T-helper 2 cell (primary cell): ENCODE results near the gene ABHD1.
"Not testable (repeated sequence)": the region's sequence is repeated elsewhere in the genome, so short reads cannot be mapped to it uniquely, and the experiment has no call there.

Experiments
- DNase-seq, 5 experiments: peaks; one replicate each; pipeline versions ENCODE4 v3.0.0 to v3.0.0-alpha.2; 2012 to 2022

The ABHD1 gene

GRCh38 chr2:27110603-27111352, 12.8 kb upstream of the ABHD1 start:
- DNase-seq, result not testable (repeated sequence)

- DNase-seq, result not testable (repeated sequence)
Observed at GRCh38 chr2:27111392-27112078, 12.1 kb upstream of the ABHD1 start.

DNA sequence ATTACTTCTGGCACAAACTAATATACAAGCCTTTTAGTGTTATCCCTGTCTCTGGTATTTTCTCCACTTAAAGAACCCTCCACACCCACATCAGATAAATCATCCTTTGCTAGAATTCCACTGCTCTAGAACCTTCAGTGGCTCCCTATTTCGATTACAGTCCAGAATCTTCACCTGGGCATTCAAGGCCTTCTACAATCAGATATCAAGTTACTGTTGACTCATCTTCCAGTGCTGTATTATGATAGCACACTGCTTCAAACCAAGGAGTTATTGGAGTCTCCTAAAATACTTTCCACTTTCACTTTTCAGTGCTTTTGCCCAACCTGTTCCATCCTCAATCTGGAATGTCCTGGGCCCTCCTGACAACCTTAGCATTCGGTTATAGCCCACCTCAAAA, 8.1 kb upstream of the ABHD1 start:
- no peak for DNase-seq

GRCh38 chr2:27117995-27118524, 5.6 kb upstream of the ABHD1 start:
- DNase-seq, result no peak

DNA sequence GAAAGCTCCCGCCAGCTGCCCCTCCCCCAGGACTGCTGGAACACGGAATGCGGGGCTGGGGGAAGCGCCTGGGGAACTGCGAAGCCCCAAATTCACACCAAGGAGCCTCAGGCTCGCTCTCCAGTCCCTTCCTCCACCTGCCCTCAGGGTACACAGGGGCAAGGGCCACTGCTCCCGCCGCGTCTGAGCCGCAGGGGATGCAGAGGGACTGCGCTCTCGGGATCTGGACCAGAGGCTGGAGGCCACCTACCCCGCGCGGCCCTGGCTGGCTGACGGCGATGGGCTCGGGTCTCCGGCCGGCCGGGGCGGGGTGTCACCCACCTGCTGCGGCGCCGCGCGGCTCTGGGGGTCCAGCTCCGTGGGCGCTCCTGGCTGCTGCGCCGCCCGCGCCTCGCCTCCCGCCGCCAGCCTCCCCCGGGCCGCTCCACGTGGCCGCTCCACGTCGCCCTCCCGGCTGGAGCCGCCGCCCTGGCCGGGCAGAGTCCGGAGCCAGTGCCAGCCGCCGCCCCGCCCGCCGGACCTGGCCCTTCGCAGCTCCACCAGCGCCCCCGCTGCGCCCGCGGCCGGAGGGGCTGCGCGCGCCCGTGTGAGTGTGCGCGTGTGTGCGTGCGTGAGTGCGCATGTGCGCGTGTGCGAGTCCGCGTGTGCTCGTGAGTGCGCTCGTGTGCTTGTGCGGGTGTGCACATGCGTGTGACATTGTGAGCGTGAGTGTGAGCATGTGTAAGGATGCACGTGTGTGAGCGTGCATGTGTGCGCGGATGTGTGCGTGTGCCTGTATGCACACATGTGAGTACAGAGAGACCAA, 4.9 kb upstream of the ABHD1 start, which contains the start of gene CGREF1:
TSS of gene CGREF1 (minus strand) at position 604 of the 805 bp plus-strand sequence. CDS start 14,762 bp downstream, outside the sequence.
- DNase-seq, result peak in 1 of 5 experiments; percentile 46

DNA sequence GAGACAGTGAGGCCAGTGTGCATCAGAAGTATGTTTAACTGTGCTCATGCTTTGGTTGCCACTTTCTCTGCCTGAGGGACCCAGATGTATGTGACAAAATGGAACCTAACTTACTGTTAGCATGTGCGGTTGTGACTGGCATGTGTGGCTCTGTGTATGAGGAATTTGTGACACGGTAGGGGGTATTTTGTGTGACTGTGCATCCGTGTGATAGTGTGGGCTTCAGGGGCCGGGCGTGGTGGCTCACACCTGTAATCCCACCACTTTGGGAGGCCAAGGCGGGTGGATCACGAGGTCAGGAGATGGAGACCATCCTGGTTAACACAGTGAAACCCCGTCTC, 4.3 kb upstream of the ABHD1 start:
- not testable (repeated sequence) for DNase-seq

DNA sequence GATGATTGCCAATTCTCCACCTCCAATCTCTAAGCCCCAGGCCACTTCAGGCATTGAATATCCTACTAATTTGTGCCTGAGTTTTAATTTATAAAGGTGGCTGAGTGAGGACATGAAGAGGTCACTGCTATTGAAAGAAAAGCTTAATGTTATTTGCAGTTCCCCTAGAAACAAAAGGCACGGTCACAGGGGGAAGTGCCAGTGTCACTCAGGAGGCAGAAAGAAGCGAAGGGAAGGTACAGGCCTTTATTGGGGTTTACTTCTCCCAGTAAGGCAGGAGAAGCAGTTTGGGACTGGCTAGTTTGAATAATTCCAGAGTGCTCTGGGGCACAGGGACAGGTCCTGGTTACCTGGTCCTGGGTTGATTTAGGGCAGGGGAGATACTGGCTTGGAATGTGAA, 1.7 kb upstream of the ABHD1 start:
- DNase-seq, result no peak

DNA sequence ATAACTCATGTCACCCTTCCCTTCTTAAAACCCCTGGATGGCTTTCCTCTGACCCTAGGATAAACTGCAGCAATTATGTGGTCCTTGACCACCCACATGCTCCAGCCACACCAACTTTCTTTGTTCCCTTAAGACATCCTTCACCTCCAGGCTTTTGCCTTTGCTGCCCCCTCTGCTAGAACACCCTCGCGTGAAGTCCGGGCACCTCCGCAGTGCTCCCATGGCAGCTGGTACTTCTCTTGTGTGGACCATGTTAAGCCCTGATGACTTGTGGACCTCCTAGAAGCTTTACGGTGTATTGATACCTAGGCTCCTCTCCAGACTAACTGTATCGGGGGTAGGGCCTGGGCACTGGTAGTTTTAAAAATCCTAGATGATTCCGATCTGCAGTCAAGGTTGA, 824 bp upstream of the ABHD1 start:
- no peak for DNase-seq

DNA sequence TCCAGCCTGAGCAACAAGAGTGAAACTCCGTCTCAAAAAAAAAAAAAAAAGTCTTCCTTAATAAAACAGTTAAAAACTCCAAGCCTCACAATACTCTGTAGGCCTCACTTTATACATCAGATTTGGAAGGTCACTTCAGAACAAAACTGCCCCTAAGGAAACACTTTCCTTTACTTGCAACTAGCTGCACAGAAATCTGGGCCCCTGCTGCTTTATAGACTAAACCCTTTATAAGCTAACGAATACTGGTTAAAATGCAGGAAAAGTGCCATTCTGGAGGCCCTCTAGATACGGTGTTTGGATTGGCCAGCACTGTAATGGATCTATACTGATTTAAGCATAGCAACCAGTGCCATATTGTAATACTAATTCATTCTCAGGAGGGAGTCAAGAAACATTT, 1.5 kb downstream of the ABHD1 start:
- no peak for DNase-seq

DNA sequence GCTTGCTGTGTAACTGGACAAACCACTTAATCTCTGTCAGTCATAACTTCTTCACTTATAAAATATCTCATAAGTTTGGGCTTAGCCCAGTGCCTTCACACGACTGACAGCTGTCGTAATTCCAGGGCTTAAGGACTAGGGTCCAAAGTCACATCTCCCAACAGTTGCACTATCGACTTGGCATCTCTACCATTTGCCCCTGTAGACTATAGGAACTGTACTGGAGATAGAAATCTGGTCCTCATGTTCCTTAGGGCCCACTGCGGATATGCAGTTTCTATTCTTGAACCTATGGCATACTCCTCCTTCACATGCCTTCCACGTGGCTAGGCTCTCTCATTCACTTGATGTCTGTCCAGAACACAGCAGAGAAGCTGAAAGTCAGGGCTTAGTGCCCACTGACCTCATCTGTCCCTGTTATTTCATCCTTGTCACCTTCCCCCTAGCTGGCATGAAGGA, 2.7 kb downstream of the ABHD1 start:
- DNase-seq, result no peak

GRCh38 chr2:27127883-27128667, 4.5 kb downstream of the ABHD1 start:
- no peak for DNase-seq

DNA sequence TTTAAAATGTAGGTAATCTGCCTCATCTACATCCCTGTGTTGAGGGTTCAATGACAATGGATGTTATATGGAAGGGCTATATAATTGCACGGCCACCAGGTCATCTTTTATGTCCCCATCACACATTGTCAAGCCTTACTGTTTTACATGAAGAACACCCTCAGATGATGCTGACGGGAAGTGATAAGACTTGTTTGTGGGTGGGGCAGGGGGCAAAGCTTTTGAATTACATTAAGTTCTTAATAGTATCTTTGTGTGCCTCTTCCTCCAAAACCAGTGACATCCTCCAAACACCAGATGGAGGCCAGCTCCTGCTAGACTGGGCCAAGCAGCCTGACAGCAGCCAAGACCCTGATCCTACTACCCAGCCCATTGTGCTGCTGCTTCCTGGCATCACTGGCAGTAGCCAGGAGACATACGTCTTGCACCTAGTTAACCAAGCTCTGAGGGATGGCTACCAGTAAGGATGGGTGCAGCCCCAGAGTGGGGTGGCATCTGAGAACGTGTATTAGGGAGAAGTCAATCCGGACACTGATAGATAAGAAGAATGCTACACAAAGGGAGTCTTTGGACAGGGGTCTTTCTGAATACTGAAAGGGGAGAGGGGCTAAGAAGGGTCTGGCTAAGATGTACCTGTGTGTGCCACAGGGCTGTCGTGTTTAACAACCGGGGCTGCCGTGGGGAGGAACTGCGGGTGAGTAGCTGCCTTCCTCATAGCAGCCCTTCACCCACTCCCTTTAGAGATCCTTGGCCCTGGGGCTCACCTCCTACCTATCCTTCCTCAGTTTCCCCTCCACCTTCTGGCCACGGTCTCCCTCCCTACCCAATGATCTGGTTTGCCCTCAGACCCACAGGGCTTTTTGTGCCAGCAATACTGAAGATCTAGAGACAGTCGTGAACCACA, 5.3 kb downstream of the ABHD1 start:
- DNase-seq, result no peak

- no peak for DNase-seq
Observed at GRCh38 chr2:27130396-27130795, 6.8 kb downstream of the ABHD1 start.

GRCh38 chr2:27131429-27131828, 7.8 kb downstream of the ABHD1 start:
- DNase-seq, result no peak

- DNase-seq, result peak in 1 of 5 experiments; percentile 60
Observed at GRCh38 chr2:27133195-27133875, 9.7 kb downstream of the ABHD1 start.

DNA sequence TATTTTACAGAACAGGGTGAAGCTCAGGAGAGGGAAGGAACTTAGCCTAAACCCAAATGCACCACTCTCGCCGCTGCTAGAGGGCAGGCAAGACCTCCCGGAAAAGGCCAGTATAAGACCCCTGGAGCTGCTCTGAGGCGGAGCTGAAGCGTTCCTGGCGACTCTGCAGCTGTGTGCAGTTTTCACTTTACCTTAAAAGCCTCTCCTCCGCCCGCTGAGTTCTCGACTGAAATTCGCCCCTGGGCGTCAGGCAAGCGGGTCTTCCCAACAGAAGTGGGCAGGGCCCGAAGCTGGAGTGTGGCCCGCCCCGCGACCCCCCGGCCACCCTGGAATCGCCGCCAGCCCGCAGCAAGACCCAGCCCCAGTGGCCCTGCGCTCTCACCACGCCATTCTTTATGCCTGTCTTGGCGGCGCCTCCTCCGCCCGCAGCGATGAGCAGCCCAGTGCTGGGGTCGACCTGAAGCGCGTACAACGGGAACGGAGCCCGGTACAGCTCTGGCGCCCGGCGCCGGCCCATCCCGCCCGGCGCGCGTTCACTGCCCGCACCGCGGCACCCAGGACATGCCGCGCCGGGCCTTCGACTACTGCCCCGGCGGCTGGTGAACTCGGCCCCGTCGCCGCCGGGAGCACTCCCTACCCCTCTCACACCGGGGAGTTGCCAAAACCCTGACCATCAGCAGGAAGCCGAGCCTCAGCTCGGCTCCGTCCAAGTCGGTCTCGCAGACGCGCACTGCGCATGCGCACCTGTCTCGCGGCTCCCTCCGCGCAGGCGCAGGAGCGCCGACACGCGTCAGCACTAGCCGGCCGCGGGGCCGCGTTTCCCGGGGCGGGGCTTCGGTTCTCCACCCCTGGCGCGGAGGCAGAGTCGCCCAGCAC, 10.5 kb downstream of the ABHD1 start, which contains the start of gene PREB:
TSS of gene PREB (minus strand) at position 732 of the 876 bp plus-strand sequence. CDS start at position 517, 215 bp downstream.
- DNase-seq, result peak; percentile 95 to 98 (median 98)

GRCh38 chr2:27134781-27135477, 11.3 kb downstream of the ABHD1 start:
- no peak for DNase-seq

DNA sequence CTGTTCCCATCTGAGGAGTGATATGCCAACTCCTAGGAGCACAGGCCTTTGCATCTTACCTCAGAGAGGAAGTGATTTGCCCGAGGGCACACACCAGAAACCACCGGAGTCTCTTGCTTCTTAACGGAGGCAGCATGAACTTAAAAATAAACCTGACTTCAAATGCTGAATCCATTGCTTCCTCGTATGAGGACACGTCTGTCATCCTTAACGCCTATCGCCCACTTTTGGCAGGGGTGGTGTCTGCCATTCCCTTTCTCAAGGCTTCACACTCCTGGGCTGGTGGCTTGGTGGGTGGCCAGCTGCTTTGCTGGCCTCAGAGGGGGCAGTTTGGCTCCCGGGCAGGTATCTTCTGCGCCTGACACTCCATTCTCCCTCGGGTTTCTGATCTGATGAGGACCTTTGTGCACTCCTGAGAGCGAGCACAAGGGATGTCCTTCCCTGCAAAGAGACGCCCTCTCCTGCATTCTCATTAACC, 11.9 kb downstream of the ABHD1 start:
- DNase-seq, result no peak
